RWPE1 (cell line): ENCODE data around the gene ECSCR.

Source experiments
- CTCF ChIA-PET: fragments of 350-600 bp; sonication (Branson Sonifier 250); formaldehyde crosslinking; extraction: SDS; loops from one replicate; lab custom pipeline; 2021; lab: Yijun Ruan, JAX
- POLR2A ChIA-PET: fragments of 400-600 bp; formaldehyde crosslinking; extraction: SDS; loops from one replicate; lab custom pipeline; 2020; ENCODE audit warnings: antibody characterized with exemption; ENCODE audit not compliant: low non-redundant PET; lab: Yijun Ruan, JAX
- DNase-seq: peaks from one replicate; pipeline ENCODE4 v3.0.0; 2012; ENCODE audit warnings: low spot score
- H3K27ac ChIP-seq: fragments of 450-650 bp; 2 replicates; pipeline ENCODE4 v1.5.1; 2017
- TF ChIP-seq, protein P1 (sequence below): fragments of 450-650 bp; conservative IDR thresholded peaks from 2 replicates; pipeline ENCODE4 v1.5.1; 2017; ENCODE audit warnings: low read depth, mild to moderate bottlenecking

The ECSCR gene

GRCh38 chr5:139402561-139403158, 59.9 kb downstream of the ECSCR start:
- TF ChIP-seq, protein P1, sequence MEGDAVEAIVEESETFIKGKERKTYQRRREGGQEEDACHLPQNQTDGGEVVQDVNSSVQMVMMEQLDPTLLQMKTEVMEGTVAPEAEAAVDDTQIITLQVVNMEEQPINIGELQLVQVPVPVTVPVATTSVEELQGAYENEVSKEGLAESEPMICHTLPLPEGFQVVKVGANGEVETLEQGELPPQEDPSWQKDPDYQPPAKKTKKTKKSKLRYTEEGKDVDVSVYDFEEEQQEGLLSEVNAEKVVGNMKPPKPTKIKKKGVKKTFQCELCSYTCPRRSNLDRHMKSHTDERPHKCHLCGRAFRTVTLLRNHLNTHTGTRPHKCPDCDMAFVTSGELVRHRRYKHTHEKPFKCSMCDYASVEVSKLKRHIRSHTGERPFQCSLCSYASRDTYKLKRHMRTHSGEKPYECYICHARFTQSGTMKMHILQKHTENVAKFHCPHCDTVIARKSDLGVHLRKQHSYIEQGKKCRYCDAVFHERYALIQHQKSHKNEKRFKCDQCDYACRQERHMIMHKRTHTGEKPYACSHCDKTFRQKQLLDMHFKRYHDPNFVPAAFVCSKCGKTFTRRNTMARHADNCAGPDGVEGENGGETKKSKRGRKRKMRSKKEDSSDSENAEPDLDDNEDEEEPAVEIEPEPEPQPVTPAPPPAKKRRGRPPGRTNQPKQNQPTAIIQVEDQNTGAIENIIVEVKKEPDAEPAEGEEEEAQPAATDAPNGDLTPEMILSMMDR, result no peak; the same call in 1 of the 2 replicates
- ChIA-PET CTCF (interaction anchor here (1.0 kb wide), 1 partner anchor 97 kb away, joined by 3 read pairs; no protein-coding TSS in a partner anchor), POLR2A (interaction anchor here (1.6 kb wide), 1 partner anchor 13 kb away, joined by 6 read pairs; no protein-coding TSS in a partner anchor)
- peak overlapping the region; percentile 95 for H3K27ac ChIP-seq
- no peak for DNase-seq

- no peak for DNase-seq
- ChIA-PET POLR2A (interaction anchor here (0.7 to 0.8 kb wide), 2 partner anchors 33 to 579 kb away, joined by 3 read pairs; no protein-coding TSS in a partner anchor), CTCF (interaction anchor here (1.0 kb wide), 1 partner anchor 72 kb away, joined by 3 read pairs; no protein-coding TSS in a partner anchor)
- H3K27ac ChIP-seq, result peak overlapping the region; percentile 95; the same call in 1 of the 2 replicates
- TF ChIP-seq, protein P1, result no peak
Observed at GRCh38 chr5:139401546-139401945, 61.0 kb downstream of the ECSCR start.

DNA sequence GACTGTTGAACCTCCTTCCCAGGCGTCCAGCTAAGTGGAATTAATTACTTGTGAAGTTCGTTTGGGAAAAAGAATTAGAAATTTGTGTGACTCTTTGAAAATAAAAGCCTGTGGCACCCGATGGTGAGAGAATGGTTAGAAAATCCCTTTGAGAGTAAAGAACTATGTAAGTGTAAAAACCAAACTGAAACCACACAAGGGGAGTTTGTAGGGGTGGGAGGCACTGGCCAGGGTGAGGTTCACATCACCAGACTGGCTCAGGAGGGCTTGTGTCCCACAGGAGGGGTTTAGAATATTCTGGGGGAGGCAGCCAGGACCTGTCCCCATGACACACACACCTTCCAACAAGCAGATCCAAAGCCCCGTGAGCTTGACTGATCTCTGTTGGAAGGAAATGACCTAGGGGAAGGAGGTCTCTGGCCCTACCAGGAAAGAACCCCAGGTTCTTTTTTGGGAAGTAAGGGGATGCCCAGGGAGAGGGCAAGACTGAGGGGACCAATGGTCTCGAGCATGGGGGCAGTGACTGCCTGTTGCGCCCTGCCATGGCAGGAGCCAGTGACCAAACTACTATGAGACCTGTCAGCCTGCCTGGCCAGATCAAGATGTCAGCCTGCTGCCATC, 62.9 kb downstream of the ECSCR start:
- H3K27ac ChIP-seq, result no peak overlapping the region
- TF ChIP-seq, protein P1, result no peak
- POLR2A ChIA-PET, result no interaction called here
- no peak for DNase-seq
- CTCF ChIA-PET, result no interaction called here
